ENCODE measurements around the gene CBX2. TPM values are rescaled to one million over a fixed set of nuclear protein-coding genes. Genes with fewer than 3 reads are reported as not detected.

The CBX2 gene
- total RNA-seq, 4 donors from 2014 or later: 4.6 to 12.9 (median 8.7) TPM

DNA sequence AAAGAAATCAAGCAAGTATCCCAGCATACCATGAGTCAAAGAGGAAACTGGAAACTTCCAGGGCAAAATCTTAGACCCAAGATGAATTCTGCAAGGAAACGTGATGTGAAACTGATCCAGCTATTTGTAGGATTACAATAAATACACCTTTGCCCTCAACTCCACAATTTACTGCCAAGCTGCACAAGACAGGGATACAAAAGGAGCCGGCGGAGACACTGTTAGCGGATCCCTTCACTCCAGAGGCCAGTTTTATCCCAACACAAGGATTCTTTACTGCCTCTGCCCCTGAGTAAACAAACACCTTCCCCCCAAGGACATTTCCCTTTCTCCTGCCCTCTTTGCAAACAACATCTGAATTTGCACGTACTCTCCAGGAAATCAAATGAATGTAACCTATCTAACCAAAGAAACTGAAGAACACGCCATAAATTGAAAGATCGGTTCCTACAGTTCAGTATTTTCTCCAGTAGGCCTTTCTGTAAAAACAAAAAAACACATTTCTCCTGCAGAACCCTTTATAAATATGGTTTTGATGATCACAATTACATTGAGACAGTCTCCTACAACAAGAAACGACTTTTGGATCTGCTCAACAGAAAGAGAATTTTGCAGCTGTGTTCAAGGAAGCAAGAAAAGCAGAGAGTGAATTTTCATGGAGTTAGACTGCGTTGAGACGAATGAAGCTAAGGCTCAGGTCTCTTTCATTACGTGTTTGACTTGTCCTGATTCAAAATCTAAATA lies 1.4 kb upstream of the CBX2 start:
- WGBS, 2 donors: 50 to 59% methylated on average over 11 of the region's 11 CpGs
- intact Hi-C loops (cut with DNase I): no loop called here
- DNase-seq: no peak
- no peaks in the 10 kb centered on the region for H3K36me3 ChIP-seq
- TF ChIP-seq POLR2A (IDR thresholded peaks at IDR 0.05): no peak
- TF ChIP-seq, protein P1, sequence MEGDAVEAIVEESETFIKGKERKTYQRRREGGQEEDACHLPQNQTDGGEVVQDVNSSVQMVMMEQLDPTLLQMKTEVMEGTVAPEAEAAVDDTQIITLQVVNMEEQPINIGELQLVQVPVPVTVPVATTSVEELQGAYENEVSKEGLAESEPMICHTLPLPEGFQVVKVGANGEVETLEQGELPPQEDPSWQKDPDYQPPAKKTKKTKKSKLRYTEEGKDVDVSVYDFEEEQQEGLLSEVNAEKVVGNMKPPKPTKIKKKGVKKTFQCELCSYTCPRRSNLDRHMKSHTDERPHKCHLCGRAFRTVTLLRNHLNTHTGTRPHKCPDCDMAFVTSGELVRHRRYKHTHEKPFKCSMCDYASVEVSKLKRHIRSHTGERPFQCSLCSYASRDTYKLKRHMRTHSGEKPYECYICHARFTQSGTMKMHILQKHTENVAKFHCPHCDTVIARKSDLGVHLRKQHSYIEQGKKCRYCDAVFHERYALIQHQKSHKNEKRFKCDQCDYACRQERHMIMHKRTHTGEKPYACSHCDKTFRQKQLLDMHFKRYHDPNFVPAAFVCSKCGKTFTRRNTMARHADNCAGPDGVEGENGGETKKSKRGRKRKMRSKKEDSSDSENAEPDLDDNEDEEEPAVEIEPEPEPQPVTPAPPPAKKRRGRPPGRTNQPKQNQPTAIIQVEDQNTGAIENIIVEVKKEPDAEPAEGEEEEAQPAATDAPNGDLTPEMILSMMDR (IDR thresholded peaks at IDR 0.05): peak in 1 of 6 experiments; percentile 4
- H3K4me1 ChIP-seq: peaks cover 6 to 32% (median 17%) of the 10 kb centered on the region in 3 donors
- no peaks in the 10 kb centered on the region for H3K9me3 ChIP-seq
- H3K27me3 ChIP-seq: peaks cover 4 to 95% (median 15%) of the 10 kb centered on the region in 4 donors
- H3K4me3 ChIP-seq: peak overlapping the region in 1 of 4 donors; percentile 71
- peak overlapping the region in 2 of 4 donors; percentile 71 to 82 for H3K27ac ChIP-seq

DNA sequence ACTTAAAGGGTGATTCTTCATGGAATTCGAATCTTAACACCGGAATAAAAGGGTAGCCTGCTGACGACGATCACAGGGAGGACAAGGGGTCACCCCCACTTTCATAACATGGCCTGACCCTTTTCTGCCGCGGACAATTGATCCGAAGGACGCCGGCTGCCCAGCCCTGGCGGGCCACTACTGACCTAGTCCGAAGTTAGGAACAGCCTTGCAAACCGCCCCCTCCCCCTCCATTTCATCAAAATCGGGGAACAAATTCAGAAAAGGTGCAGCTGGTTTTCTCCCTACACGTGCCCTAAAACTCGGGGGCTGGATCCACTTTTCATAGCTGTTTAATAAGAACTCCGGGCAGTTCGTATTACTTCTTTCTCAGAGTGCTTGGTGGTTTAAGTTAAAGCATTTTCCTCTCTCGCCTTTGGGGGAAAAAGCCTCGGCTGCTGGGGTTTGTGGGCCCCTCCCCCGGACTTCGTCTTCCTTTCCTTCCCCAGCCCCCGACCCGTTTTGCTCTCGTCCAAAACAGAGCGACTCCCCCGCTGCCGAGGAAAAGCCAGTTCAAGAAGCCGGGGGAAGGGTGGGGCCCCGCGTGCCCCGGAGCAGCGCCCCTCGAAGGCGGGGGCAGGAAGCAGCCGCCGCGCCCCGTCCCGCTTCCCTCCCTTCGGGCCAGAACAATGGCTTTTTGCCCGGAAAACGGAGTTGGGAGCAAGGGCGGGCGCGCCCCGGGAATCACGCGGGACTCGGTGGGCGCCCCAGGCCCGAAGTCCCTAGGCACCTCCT lies 641 bp upstream of the CBX2 start:
- H3K27ac ChIP-seq: peak overlapping the region; percentile 52 to 82 (median 68)
- peaks cover 6 to 32% (median 17%) of the 10 kb centered on the region in 3 donors for H3K4me1 ChIP-seq
- WGBS, 2 donors: 10 to 19% methylated on average over 14 to 21 of the region's 51 CpGs
- DNase-seq: no peak
- TF ChIP-seq, protein P1 (IDR thresholded peaks at IDR 0.05): no peak
- TF ChIP-seq POLR2A (IDR thresholded peaks at IDR 0.05): no peak
- intact Hi-C loops (cut with DNase I): no loop called here
- peak overlapping the region; percentile 26 to 76 (median 64) for H3K4me3 ChIP-seq
- no peaks in the 10 kb centered on the region for H3K36me3 ChIP-seq
- H3K27me3 ChIP-seq: peaks cover 4 to 95% (median 15%) of the 10 kb centered on the region in 4 donors
- H3K9me3 ChIP-seq: no peaks in the 10 kb centered on the region

DNA sequence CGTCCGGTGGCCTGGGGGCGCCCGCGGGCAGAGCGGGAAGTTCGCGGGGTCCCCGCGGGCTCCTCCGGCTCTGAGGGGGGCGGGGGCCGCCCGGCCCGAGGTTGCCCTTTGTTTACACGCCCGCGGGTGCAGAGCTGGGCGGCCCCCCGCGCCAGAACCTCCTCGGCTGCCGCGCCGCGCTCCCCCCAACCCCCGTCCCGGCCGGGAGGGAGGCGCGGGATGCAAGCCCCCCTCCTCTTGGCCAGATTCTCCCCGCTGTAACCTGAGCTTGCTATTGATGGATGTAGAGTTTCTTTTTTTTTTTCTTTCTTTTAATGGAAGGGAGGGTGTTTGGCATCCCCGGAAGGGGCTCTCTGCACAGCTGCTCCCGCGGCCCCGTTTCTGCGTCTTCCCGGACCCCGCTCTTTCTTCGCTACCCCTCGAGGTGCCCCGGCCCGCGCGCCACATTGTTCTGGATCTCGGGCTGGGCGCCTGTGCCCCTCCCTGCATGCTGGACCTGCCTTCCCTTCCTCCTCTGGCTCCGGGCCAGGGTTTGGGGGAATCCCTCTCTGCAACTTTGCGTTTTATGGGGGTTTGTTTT lies 646 bp downstream of the CBX2 start:
- H3K9me3 ChIP-seq: no peaks in the 10 kb centered on the region
- TF ChIP-seq, protein P1 (IDR thresholded peaks at IDR 0.05): no peak
- no peak for TF ChIP-seq POLR2A (IDR thresholded peaks at IDR 0.05)
- peaks cover 0 to under 1% (median 0%) of the 10 kb centered on the region in 3 donors for H3K36me3 ChIP-seq
- intact Hi-C loops (cut with DNase I): no loop called here
- DNase-seq: no peak
- WGBS, 2 donors: 0 to 1% methylated on average over 16 to 21 of the region's 49 CpGs
- H3K27ac ChIP-seq: peak overlapping the region in 3 of 4 donors; percentile 32 to 56 (median 48)
- peaks cover 4 to 90% (median 15%) of the 10 kb centered on the region in 4 donors for H3K27me3 ChIP-seq
- H3K4me3 ChIP-seq: peak overlapping the region; percentile 55 to 76 (median 68)
- peaks cover 6 to 32% (median 17%) of the 10 kb centered on the region in 3 donors for H3K4me1 ChIP-seq

DNA sequence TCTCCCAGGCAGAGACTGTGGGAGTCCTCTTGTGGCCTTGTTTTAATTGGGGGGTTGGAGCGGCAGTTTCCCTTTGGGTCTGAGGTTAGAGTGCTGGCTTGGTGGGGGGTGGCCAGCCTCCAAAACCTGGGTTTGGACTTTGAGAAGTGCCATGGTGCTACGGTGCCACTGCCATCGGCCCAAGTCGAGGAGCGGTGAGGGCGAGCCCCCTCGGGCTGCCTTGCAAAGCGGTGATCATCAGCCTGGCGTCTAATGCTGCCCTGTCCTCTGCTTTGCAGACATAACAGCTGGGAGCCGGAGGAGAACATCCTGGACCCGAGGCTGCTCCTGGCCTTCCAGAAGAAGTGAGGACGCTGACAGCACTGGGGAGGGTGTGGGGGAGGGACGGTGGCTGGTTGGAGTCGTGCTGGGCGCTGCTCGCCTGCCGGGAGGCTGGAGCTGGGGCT lies 1.2 kb downstream of the CBX2 start:
- intact Hi-C loops (cut with DNase I): no loop called here
- DNase-seq: no peak
- peak overlapping the region in 1 of 4 donors; percentile 32 for H3K27ac ChIP-seq
- peak overlapping the region; percentile 55 to 76 (median 68) for H3K4me3 ChIP-seq
- H3K4me1 ChIP-seq: peaks cover 6 to 32% (median 17%) of the 10 kb centered on the region in 3 donors
- H3K27me3 ChIP-seq: peaks cover 4 to 90% (median 15%) of the 10 kb centered on the region in 4 donors
- H3K9me3 ChIP-seq: no peaks in the 10 kb centered on the region
- 48% methylated on average over 5 of the region's 17 CpGs; no CpG with 5 or more reads in 1 of the 2 donors for WGBS, 2 donors
- peaks cover 0 to 6% (median 0%) of the 10 kb centered on the region in 3 donors for H3K36me3 ChIP-seq
- no peak for TF ChIP-seq POLR2A (IDR thresholded peaks at IDR 0.05)
- TF ChIP-seq, protein P1 (IDR thresholded peaks at IDR 0.05): no peak
